Activated CD8-positive, alpha-beta T cell treated with anti-CD3 and anti-CD28 coated beads, Interleukin-2, amount 10 ng/mL, durations not matched to agents 7 days and 5 days (primary cell): ENCODE data around the gene RHBDF1. TPM values are rescaled to one million over a fixed set of nuclear protein-coding genes. Genes with fewer than 3 reads are reported as not detected.
A peak's percentile ranks its signal among the peaks of the same experiment; 100 is the strongest.
"Not testable (repeated sequence)": the region's sequence is repeated elsewhere in the genome, so short reads cannot be mapped to it uniquely, and the experiment has no call there.

Experiments used
- ATAC-seq: fragments of 150-1000 bp; cut with Tn5 transposase; one replicate; pipeline ENCODE4 v1.10.0; 2021; ENCODE audit warnings: moderate library complexity
- CTCF ChIA-PET: fragments of 350-600 bp; sonication (Branson Sonifier 250); formaldehyde crosslinking; loops from one replicate; lab custom pipeline; 2021; ENCODE audit warnings: antibody characterized with exemption; lab: Charles Lee
- POLR2A ChIA-PET: fragments of 350-600 bp; sonication (Branson Sonifier 250); formaldehyde crosslinking; loops from one replicate; lab custom pipeline; 2021; ENCODE audit warnings: antibody characterized with exemption; lab: Charles Lee
- DNase-seq: peaks from one replicate; pipeline ENCODE4 v3.0.0-alpha.2; 2020
- H3K27ac Mint-ChIP-seq: one replicate; pipeline ENCODE4 v1.8.0; 2021; ENCODE audit warnings: mild to moderate bottlenecking, mixed read lengths
- H3K27me3 Mint-ChIP-seq: one replicate; pipeline ENCODE4 v1.8.0; 2021; ENCODE audit warnings: low read depth, mixed read lengths
- H3K36me3 Mint-ChIP-seq: one replicate; pipeline ENCODE4 v1.8.0; 2021; ENCODE audit warnings: low read depth, mixed read lengths
- H3K4me1 Mint-ChIP-seq: one replicate; pipeline ENCODE4 v1.8.0; 2021; ENCODE audit warnings: low read depth, mixed read lengths
- H3K4me3 Mint-ChIP-seq: one replicate; pipeline ENCODE4 v1.8.0; 2021; ENCODE audit warnings: mild to moderate bottlenecking, mixed read lengths
- H3K9me3 Mint-ChIP-seq: one replicate; pipeline ENCODE4 v1.8.0; 2022; ENCODE audit warnings: mixed read lengths; ENCODE audit not compliant: insufficient read depth
- total RNA-seq, 2 experiments: library from RNA; stranded (reverse); gene quantifications; one replicate each; pipeline ENCODE4 v1.2.3, GENCODE V29; 2021

Gene RHBDF1
- total RNA-seq, 2 experiments from 2014 or later, result 0.40 TPM; not detected in 1

- ATAC-seq, result no peak
- peaks cover 54% of the 10 kb centered on the region for H3K36me3 Mint-ChIP-seq
- no peak overlapping the region for H3K27ac Mint-ChIP-seq
- ChIA-PET POLR2A (interaction anchor here (1.5 kb wide), 1 partner anchor 10 kb away, joined by 8 read pairs; the partner anchor contains the start of genes POLR3K and SNRNP25), CTCF (interaction anchor here (1.0 kb wide), 1 partner anchor 54 kb away, joined by 5 read pairs; no protein-coding TSS in a partner anchor)
- no peak for DNase-seq
- H3K27me3 Mint-ChIP-seq, result no peaks in the 10 kb centered on the region
- peaks cover 42% of the 10 kb centered on the region for H3K4me1 Mint-ChIP-seq
- no peak overlapping the region for H3K4me3 Mint-ChIP-seq
- H3K9me3 Mint-ChIP-seq, result no peaks in the 10 kb centered on the region
Observed at GRCh38 chr16:43294-43693, 29.1 kb downstream of the RHBDF1 start.

GRCh38 chr16:42691-43090 lies 29.7 kb downstream of the RHBDF1 start:
- Mint-ChIP-seq H3K4me1 (peaks cover 47% of the 10 kb centered on the region), H3K27me3 (no peaks in the 10 kb centered on the region), H3K4me3 (no peak overlapping the region), H3K36me3 (peaks cover 51% of the 10 kb centered on the region), H3K9me3 (no peaks in the 10 kb centered on the region), H3K27ac (no peak overlapping the region)
- ATAC-seq (no peak), DNase-seq (no peak)
- ChIA-PET CTCF (interaction anchor here (1.0 kb wide), 1 partner anchor 54 kb away, joined by 5 read pairs; no protein-coding TSS in a partner anchor), POLR2A (interaction anchor here (1.5 kb wide), 1 partner anchor 11 kb away, joined by 8 read pairs; the partner anchor contains the start of genes POLR3K and SNRNP25)

DNA sequence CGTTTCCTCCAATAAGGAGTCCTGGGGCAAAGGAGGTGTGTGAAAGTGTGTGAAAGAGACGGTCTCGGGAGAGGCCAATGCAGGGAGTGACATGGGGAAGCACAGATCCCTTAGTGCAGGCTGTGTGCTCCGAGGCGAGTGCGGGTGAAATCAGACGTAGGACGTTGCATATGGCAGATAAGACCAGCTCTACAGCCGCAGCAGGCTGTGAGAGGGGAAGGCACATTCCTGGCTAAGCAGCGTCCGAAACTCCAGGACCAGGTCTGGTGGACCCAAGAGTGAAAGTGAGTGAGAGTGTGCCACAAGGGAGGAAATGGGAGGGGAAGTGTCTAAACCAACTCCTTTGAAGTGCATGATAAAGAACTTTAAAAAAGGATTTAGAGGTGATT lies 30.4 kb downstream of the RHBDF1 start:
- ATAC-seq (no peak), DNase-seq (no peak)
- peaks cover 49% of the 10 kb centered on the region for H3K4me1 Mint-ChIP-seq
- H3K27ac Mint-ChIP-seq, result no peak overlapping the region
- H3K27me3 Mint-ChIP-seq, result no peaks in the 10 kb centered on the region
- POLR2A ChIA-PET, result interaction anchor here (1.2 to 1.5 kb wide), 2 partner anchors 11 kb away, joined by 3 to 8 read pairs; partner anchors contain the start of genes POLR3K and SNRNP25
- H3K36me3 Mint-ChIP-seq, result peaks cover 50% of the 10 kb centered on the region
- no peak overlapping the region for H3K4me3 Mint-ChIP-seq
- no peaks in the 10 kb centered on the region for H3K9me3 Mint-ChIP-seq
- CTCF ChIA-PET, result no interaction called here

GRCh38 chr16:41439-42068 lies 30.9 kb downstream of the RHBDF1 start:
- Mint-ChIP-seq H3K27ac (no peak overlapping the region), H3K4me1 (peaks cover 49% of the 10 kb centered on the region), H3K9me3 (no peaks in the 10 kb centered on the region), H3K4me3 (no peak overlapping the region), H3K36me3 (peaks cover 47% of the 10 kb centered on the region), H3K27me3 (no peaks in the 10 kb centered on the region)
- no peak for DNase-seq
- ChIA-PET CTCF (no interaction called here), POLR2A (interaction anchor here (1.2 kb wide), 1 partner anchor 11 kb away, joined by 3 read pairs; the partner anchor contains the start of gene POLR3K)
- no peak for ATAC-seq

DNA sequence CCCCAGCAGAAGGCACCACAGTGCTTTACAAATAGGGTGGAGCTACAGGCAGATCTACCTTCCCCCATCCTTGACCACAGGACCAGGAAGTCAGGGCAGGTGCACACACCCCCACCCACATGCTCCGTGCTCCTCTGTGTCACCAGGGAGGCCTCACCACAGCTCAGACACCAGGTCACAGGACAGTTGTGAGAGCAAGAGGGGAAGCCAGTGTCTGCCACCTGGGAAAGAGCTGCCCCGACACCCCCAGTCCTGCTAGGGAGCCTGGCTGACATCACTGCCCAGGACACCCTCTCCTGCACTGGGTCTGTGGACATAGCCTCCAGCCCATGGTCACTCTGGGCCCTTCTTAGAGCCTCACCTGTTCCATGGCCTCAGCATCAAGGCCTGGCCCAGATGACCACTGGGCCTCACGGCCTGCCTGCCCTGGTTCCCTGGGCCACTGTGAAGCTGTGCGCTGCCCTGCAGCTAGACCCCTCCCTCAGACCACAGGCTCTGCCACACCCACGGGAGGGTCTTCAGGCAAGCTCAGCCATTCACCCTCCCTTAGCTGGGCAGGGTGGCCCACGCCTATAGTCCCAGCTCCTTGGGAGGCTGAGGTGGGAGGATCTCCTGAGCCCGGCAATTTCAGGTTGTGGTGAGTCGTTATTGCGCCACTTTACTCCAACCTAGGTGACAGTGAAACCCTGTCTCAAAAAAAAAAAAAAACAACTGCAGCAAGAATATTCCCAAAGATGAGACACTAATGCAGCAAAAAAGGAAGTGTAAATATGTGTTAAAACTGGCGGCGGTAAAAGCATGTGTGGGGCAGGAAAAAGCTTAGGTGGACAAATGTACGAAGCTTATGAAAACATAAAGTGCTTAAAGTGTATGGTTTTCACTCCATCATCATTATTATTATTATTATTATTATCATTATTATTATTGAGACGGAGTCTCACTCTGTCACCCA lies 33.2 kb downstream of the RHBDF1 start:
- CTCF ChIA-PET, result interaction anchor here (0.8 to 2.1 kb wide), 6 partner anchors 26 to 143 kb away, joined by 3 to 9 read pairs (median 4); no protein-coding TSS in a partner anchor
- H3K36me3 Mint-ChIP-seq, result peaks cover 43% of the 10 kb centered on the region
- H3K27me3 Mint-ChIP-seq, result no peaks in the 10 kb centered on the region
- POLR2A ChIA-PET, result interaction anchor here (1.4 kb wide), 1 partner anchor 14 kb away, joined by 9 read pairs; the partner anchor contains the start of genes POLR3K and SNRNP25
- no peak overlapping the region for H3K4me3 Mint-ChIP-seq
- peak; percentile 87 for DNase-seq
- peak overlapping the region; percentile 75 for H3K27ac Mint-ChIP-seq
- no peaks in the 10 kb centered on the region for H3K9me3 Mint-ChIP-seq
- peaks cover 63% of the 10 kb centered on the region for H3K4me1 Mint-ChIP-seq
- peak; percentile 93 for ATAC-seq

DNA sequence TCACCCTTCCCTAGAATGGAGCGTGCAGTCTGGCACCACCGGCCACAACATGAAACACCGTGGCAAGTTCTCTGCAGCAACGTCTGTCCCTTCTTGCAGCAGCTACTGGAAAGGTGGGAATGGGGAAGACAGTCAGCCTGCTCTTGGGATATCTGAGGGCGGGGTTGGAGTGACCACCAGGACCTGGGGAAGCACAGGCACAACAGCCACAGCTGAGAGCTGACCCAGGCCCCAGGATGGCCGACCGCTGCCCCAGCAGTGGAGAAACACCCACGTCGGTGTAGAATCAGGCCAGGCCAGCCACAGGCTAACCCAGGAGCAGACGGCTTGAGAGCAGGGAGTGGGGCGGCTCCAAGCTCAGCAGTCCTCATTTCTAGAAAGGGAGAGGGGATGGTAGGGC lies 34.2 kb downstream of the RHBDF1 start:
- POLR2A ChIA-PET, result interaction anchor here (0.6 to 1.4 kb wide), 2 partner anchors 15 to 460 kb away, joined by 3 to 9 read pairs; partner anchors contain the start of genes POLR3K and SNRNP25
- not testable (repeated sequence) for ATAC-seq, H3K27me3 Mint-ChIP-seq

GRCh38 chr16:37511-37910 lies 34.9 kb downstream of the RHBDF1 start:
- ATAC-seq, result no peak
- Mint-ChIP-seq H3K27ac (no peak overlapping the region), H3K4me1 (peaks cover 55% of the 10 kb centered on the region), H3K4me3 (no peak overlapping the region), H3K9me3 (no peaks in the 10 kb centered on the region), H3K27me3 (no peaks in the 10 kb centered on the region), H3K36me3 (peaks cover 30% of the 10 kb centered on the region)
- POLR2A ChIA-PET, result interaction anchor here (0.6 kb wide), 1 partner anchor 461 kb away, joined by 3 read pairs; no protein-coding TSS in a partner anchor
- DNase-seq, result no peak
- CTCF ChIA-PET, result no interaction called here

More for the DNA sequence above, 34.2 kb downstream of the RHBDF1 start:
- Mint-ChIP-seq H3K36me3 (peaks cover 37% of the 10 kb centered on the region), H3K27ac (peak overlapping the region; percentile 75), H3K4me1 (peaks cover 62% of the 10 kb centered on the region)
- not testable (repeated sequence) for H3K9me3 Mint-ChIP-seq, H3K4me3 Mint-ChIP-seq, DNase-seq
- CTCF ChIA-PET, result interaction anchor here (0.9 to 2.1 kb wide), 4 partner anchors 27 to 144 kb away, joined by 3 to 9 read pairs (median 6); no protein-coding TSS in a partner anchor

DNA sequence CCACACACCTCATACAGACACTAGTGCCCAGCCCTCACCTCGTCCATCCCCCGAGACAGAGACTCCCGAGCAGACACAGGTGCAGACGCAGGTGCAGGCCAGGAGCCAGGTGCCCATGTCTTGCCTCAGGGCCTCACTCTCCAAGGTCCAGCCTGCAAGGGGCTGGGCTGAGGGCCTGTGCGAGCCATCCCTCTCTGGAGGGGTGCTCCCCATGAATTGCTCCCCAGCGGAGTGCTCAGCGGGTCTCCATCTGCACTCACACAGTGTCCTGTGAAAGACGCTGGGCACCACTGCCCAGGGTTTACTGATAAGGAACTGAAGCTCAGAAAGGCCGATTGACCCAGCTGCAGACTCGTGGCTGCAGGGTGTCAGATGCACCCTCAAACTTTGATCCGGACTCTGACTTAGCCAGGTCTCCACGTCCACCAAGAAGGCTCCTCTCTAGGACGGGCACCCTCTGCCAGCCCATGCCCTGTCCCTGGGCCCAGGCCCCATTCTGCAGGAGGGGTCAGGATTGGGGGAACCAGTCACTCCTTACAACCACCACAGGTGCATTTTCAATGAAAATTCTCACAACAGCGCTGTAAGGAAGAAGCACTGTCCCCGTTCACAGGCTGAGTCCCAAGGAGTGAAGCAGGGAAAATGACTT lies 36.0 kb downstream of the RHBDF1 start:
- ATAC-seq, result no peak
- CTCF ChIA-PET, result no interaction called here

GRCh38 chr16:35678-36305 lies 36.6 kb downstream of the RHBDF1 start:
- H3K4me3 Mint-ChIP-seq, result no peak overlapping the region
- H3K27me3 Mint-ChIP-seq, result no peaks in the 10 kb centered on the region
- POLR2A ChIA-PET, result no interaction called here

More for the DNA sequence above, 36.0 kb downstream of the RHBDF1 start:
- Mint-ChIP-seq H3K36me3 (peaks cover 21% of the 10 kb centered on the region), H3K27ac (peak overlapping the region; percentile 46), H3K27me3 (no peaks in the 10 kb centered on the region), H3K4me3 (no peak overlapping the region), H3K9me3 (no peaks in the 10 kb centered on the region), H3K4me1 (peaks cover 47% of the 10 kb centered on the region)
- no peak for DNase-seq
- POLR2A ChIA-PET, result no interaction called here

DNA sequence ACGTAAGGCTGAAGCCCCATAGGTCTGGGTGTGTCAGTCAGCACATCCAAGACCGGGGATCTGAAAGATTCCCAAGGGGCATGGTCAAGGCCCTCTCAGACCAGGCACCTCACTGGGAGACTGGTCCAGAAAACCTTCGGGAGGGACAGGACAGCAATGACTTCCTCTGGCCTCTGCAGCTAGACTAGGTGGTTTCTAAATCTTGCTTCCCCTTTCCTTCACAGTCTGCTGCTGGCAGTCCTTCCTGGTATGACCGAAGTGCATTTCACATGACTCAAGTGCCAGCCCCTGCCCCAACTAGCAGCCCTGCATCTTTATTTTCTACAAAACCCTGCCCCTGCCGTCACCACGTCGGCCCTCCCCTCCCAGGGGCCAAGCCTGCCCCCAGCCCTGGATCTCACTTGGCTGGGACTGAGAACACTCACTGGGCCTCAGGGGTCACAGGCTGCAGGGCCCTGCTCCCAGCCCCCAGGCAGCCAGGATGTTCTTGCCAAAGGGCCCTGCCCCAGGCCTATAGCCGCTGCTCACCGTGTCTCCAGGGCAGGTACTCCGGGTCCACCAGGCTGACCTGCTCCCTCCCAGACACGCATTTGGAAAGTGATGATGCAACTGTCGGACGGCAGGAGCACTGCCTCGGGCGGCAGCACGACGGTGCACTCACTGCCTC lies 37.3 kb downstream of the RHBDF1 start:
- peak overlapping the region; percentile 37 for H3K27ac Mint-ChIP-seq
- ChIA-PET CTCF (no interaction called here), POLR2A (no interaction called here)
- ATAC-seq (no peak), DNase-seq (no peak)
- peaks cover 45% of the 10 kb centered on the region for H3K4me1 Mint-ChIP-seq
- H3K36me3 Mint-ChIP-seq, result peaks cover 17% of the 10 kb centered on the region
- no peaks in the 10 kb centered on the region for H3K27me3 Mint-ChIP-seq
- no peak overlapping the region for H3K4me3 Mint-ChIP-seq
- H3K9me3 Mint-ChIP-seq, result no peaks in the 10 kb centered on the region

More at GRCh38 chr16:35678-36305, 36.6 kb downstream of the RHBDF1 start:
- H3K9me3 Mint-ChIP-seq, result no peaks in the 10 kb centered on the region
- CTCF ChIA-PET, result no interaction called here
- peaks cover 17% of the 10 kb centered on the region for H3K36me3 Mint-ChIP-seq
- peaks cover 46% of the 10 kb centered on the region for H3K4me1 Mint-ChIP-seq
- ATAC-seq (no peak), DNase-seq (no peak)
- H3K27ac Mint-ChIP-seq, result peak overlapping the region; percentile 46
